ENCODE data around the gene EEPD1. TPM values are rescaled to one million over a fixed set of nuclear protein-coding genes. Genes with fewer than 3 reads are reported as not detected.

The EEPD1 gene
- total RNA-seq, 2 experiments from 2014 or later = 1.2 to 1.3 TPM

- Mint-ChIP-seq H3K36me3 (no peaks in the 10 kb centered on the region), H3K27me3 (no peaks in the 10 kb centered on the region)
- intact Hi-C loops (cut with micrococcal nuclease) = no loop called here
Observed at GRCh38 chr7:36217211-36217960, 64.3 kb downstream of the EEPD1 start.

GRCh38 chr7:36217961-36218284, 64.9 kb downstream of the EEPD1 start:
- ChIA-PET CTCF (no interaction called here), POLR2A (no interaction called here)
- peaks cover 3% of the 10 kb centered on the region for H3K4me1 Mint-ChIP-seq (ENCODE audit: low read depth)
- H3K27me3 Mint-ChIP-seq = no peaks in the 10 kb centered on the region
- no peaks in the 10 kb centered on the region for H3K9me3 Mint-ChIP-seq
- H3K4me3 Mint-ChIP-seq = no peak overlapping the region
- DNase-seq = no peak
- no peak overlapping the region for H3K27ac Mint-ChIP-seq
- intact Hi-C loops (cut with micrococcal nuclease) = no loop called here
- no peaks in the 10 kb centered on the region for H3K36me3 Mint-ChIP-seq

More at GRCh38 chr7:36217211-36217960, 64.3 kb downstream of the EEPD1 start:
- Mint-ChIP-seq H3K9me3 (no peaks in the 10 kb centered on the region), H3K27ac (no peak overlapping the region), H3K4me3 (no peak overlapping the region), H3K4me1 (ENCODE audit: low read depth) (peaks cover 3% of the 10 kb centered on the region)
- DNase-seq = no peak
- ChIA-PET POLR2A (no interaction called here), CTCF (no interaction called here)

GRCh38 chr7:36219429-36219828, 66.4 kb downstream of the EEPD1 start:
- Mint-ChIP-seq H3K4me1 (ENCODE audit: low read depth) (no peaks in the 10 kb centered on the region), H3K4me3 (no peak overlapping the region), H3K27me3 (no peaks in the 10 kb centered on the region), H3K9me3 (no peaks in the 10 kb centered on the region), H3K27ac (no peak overlapping the region), H3K36me3 (no peaks in the 10 kb centered on the region)
- CTCF ChIA-PET = no interaction called here
- intact Hi-C loops (cut with micrococcal nuclease) = no loop called here
- no peak for DNase-seq
- POLR2A ChIA-PET = no interaction called here

GRCh38 chr7:36223851-36224250, 70.8 kb downstream of the EEPD1 start:
- ChIA-PET CTCF (interaction anchor here (0.6 kb wide), 1 partner anchor 33 kb away, joined by 3 read pairs; no protein-coding TSS in a partner anchor), POLR2A (no interaction called here)
- Mint-ChIP-seq H3K36me3 (no peaks in the 10 kb centered on the region), H3K27ac (no peak overlapping the region), H3K27me3 (no peaks in the 10 kb centered on the region), H3K4me1 (ENCODE audit: low read depth) (no peaks in the 10 kb centered on the region), H3K9me3 (no peaks in the 10 kb centered on the region), H3K4me3 (no peak overlapping the region)
- no peak for DNase-seq
- intact Hi-C loops (cut with micrococcal nuclease) = no loop called here

- DNase-seq = no peak
- intact Hi-C loops (cut with micrococcal nuclease) = no loop called here
- Mint-ChIP-seq H3K27me3 (no peaks in the 10 kb centered on the region), H3K4me1 (ENCODE audit: low read depth) (no peaks in the 10 kb centered on the region), H3K4me3 (no peak overlapping the region), H3K9me3 (no peaks in the 10 kb centered on the region), H3K36me3 (no peaks in the 10 kb centered on the region), H3K27ac (no peak overlapping the region)
- ChIA-PET CTCF (no interaction called here), POLR2A (no interaction called here)
Observed at GRCh38 chr7:36224934-36225858, 72.1 kb downstream of the EEPD1 start.

GRCh38 chr7:36226151-36226550, 73.1 kb downstream of the EEPD1 start:
- Mint-ChIP-seq H3K36me3 (no peaks in the 10 kb centered on the region), H3K4me1 (ENCODE audit: low read depth) (no peaks in the 10 kb centered on the region), H3K27ac (no peak overlapping the region), H3K27me3 (no peaks in the 10 kb centered on the region), H3K9me3 (no peaks in the 10 kb centered on the region), H3K4me3 (no peak overlapping the region)
- intact Hi-C loops (cut with micrococcal nuclease) = no loop called here
- DNase-seq = no peak
- ChIA-PET POLR2A (no interaction called here), CTCF (no interaction called here)

- DNase-seq = no peak
- Mint-ChIP-seq H3K4me3 (no peak overlapping the region), H3K27ac (no peak overlapping the region), H3K9me3 (no peaks in the 10 kb centered on the region), H3K27me3 (no peaks in the 10 kb centered on the region), H3K4me1 (ENCODE audit: low read depth) (no peaks in the 10 kb centered on the region), H3K36me3 (no peaks in the 10 kb centered on the region)
- intact Hi-C loops (cut with micrococcal nuclease) = no loop called here
- POLR2A ChIA-PET = no interaction called here
- CTCF ChIA-PET = no interaction called here
Observed at GRCh38 chr7:36227223-36227622, 74.2 kb downstream of the EEPD1 start.

- intact Hi-C loops (cut with micrococcal nuclease) = no loop called here
- POLR2A ChIA-PET = no interaction called here
- Mint-ChIP-seq H3K36me3 (no peaks in the 10 kb centered on the region), H3K4me1 (ENCODE audit: low read depth) (no peaks in the 10 kb centered on the region), H3K27ac (no peak overlapping the region), H3K27me3 (no peaks in the 10 kb centered on the region), H3K4me3 (no peak overlapping the region), H3K9me3 (no peaks in the 10 kb centered on the region)
- CTCF ChIA-PET = no interaction called here
- DNase-seq = no peak
Observed at GRCh38 chr7:36228039-36228438, 75.0 kb downstream of the EEPD1 start.

GRCh38 chr7:36231406-36231805, 78.4 kb downstream of the EEPD1 start:
- H3K4me3 Mint-ChIP-seq = no peak overlapping the region
- ChIA-PET POLR2A (no interaction called here), CTCF (interaction anchor here (0.6 kb wide), 1 partner anchor 246 kb away, joined by 3 read pairs; no protein-coding TSS in a partner anchor)
- no peaks in the 10 kb centered on the region for H3K27me3 Mint-ChIP-seq
- intact Hi-C loops (cut with micrococcal nuclease) = no loop called here
- H3K9me3 Mint-ChIP-seq = no peaks in the 10 kb centered on the region
- no peaks in the 10 kb centered on the region for H3K4me1 Mint-ChIP-seq (ENCODE audit: low read depth)
- DNase-seq = no peak
- no peaks in the 10 kb centered on the region for H3K36me3 Mint-ChIP-seq
- H3K27ac Mint-ChIP-seq = no peak overlapping the region

GRCh38 chr7:36232555-36232954, 79.5 kb downstream of the EEPD1 start:
- intact Hi-C loops (cut with micrococcal nuclease) = no loop called here
- Mint-ChIP-seq H3K27me3 (no peaks in the 10 kb centered on the region), H3K36me3 (no peaks in the 10 kb centered on the region), H3K9me3 (no peaks in the 10 kb centered on the region), H3K4me3 (no peak overlapping the region), H3K27ac (no peak overlapping the region), H3K4me1 (ENCODE audit: low read depth) (no peaks in the 10 kb centered on the region)
- DNase-seq = no peak
- CTCF ChIA-PET = no interaction called here
- POLR2A ChIA-PET = no interaction called here

- DNase-seq = no peak
- intact Hi-C loops (cut with micrococcal nuclease) = no loop called here
- Mint-ChIP-seq H3K4me3 (no peak overlapping the region), H3K36me3 (no peaks in the 10 kb centered on the region), H3K27me3 (no peaks in the 10 kb centered on the region), H3K4me1 (ENCODE audit: low read depth) (no peaks in the 10 kb centered on the region), H3K9me3 (no peaks in the 10 kb centered on the region), H3K27ac (no peak overlapping the region)
- ChIA-PET POLR2A (no interaction called here), CTCF (no interaction called here)
Observed at GRCh38 chr7:36232971-36233550, 80.0 kb downstream of the EEPD1 start.

GRCh38 chr7:36236073-36236472, 83.0 kb downstream of the EEPD1 start:
- POLR2A ChIA-PET = no interaction called here
- H3K4me3 Mint-ChIP-seq = no peak overlapping the region
- DNase-seq = no peak
- H3K27me3 Mint-ChIP-seq = no peaks in the 10 kb centered on the region
- intact Hi-C loops (cut with micrococcal nuclease) = no loop called here
- H3K4me1 Mint-ChIP-seq (ENCODE audit: low read depth) = no peaks in the 10 kb centered on the region
- CTCF ChIA-PET = no interaction called here
- H3K9me3 Mint-ChIP-seq = no peaks in the 10 kb centered on the region
- no peak overlapping the region for H3K27ac Mint-ChIP-seq
- H3K36me3 Mint-ChIP-seq = no peaks in the 10 kb centered on the region

Measured in activated CD4-positive, alpha-beta memory T cell treated with anti-CD3 and anti-CD28 coated beads for 36 hours (primary cell).